Astrocyte of the spinal cord (primary cell): ENCODE measurements around the gene SPATA2.

ENCODE experiments used
- DNase-seq: peaks from one replicate; pipeline ENCODE4 v3.0.0; 2011; ENCODE audit warnings: low read depth, low spot score
- H3K4me3 ChIP-seq: 2 replicates; pipeline ENCODE4 v1.5.1; 2011; ENCODE audit warnings: low read depth, mild to moderate bottlenecking, low read length, moderate library complexity
- CTCF ChIP-seq: IDR thresholded peaks from 2 replicates; pipeline ENCODE4 v1.5.1; 2012; ENCODE audit warnings: low read depth, mild to moderate bottlenecking, low read length, inconsistent platforms
- in situ Hi-C: cut with HindIII; loops from 2 replicates; pipeline ENCODE4 v1.10.0; 2017; ENCODE audit warnings: low sequenced_read_pairs

SPATA2 gene

DNA sequence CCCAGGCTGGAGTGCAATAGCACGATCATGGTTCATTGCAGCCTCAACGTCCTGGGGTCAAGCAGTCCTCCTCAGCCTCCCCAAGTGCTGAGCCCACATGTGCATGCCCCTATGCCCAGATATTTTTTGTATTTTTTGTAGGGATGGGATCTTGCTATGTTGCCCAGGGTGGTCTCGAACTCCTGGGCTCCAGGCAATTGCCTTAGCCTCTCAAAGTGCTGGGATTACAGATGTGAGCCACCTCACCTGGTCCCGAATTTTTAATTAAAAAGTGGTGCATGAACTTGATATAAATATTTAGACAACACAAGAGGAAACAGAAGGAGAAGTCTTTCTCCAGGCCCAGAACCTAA is 13.8 kb upstream of the SPATA2 start:
- H3K4me3 ChIP-seq, result no peak overlapping the region
- DNase-seq, result no peak
- in situ Hi-C loops, result no loop called here
- TF ChIP-seq CTCF, result no peak

DNA sequence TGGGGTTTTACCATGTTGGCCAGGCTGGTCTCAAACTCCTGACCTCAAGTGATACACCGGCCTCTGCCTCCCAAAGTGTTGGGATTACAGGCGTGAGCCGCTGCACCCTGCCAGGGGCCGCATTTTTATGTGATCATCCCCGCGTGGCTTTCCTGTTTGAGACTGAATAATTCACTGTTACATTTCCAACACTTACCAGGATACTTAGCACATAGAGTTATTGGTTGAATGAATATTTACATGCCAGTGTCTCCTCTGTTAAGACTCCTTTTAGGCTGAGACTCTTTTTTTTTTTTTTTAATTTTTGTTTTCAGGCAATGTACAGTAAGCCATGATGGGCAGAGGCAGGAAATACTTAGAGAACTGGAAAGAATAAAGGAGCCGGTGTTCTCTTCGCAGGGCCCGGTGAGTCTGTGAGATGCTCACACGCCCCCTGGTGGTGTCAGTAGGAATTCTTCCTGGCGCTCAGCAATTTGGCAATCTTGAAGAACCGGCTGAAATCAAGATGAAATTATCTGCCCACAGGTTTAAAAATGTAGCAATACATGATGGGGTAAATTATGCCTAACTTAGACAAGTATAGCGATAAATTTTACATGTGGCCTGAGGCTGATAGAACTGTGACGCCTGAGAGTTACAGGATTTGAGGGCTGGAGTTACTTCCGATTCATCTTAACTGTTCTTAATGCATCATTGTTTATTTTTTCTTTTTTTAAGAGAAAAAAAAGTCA is 13.2 kb upstream of the SPATA2 start:
- no peak overlapping the region for H3K4me3 ChIP-seq
- in situ Hi-C loops, result no loop called here
- TF ChIP-seq CTCF, result peak; percentile 93
- DNase-seq, result peak; percentile 90

GRCh38 chr20:49925901-49926454 is 10.6 kb upstream of the SPATA2 start:
- in situ Hi-C loops, result no loop called here
- H3K4me3 ChIP-seq, result no peak overlapping the region
- DNase-seq, result no peak
- TF ChIP-seq CTCF, result no peak

DNA sequence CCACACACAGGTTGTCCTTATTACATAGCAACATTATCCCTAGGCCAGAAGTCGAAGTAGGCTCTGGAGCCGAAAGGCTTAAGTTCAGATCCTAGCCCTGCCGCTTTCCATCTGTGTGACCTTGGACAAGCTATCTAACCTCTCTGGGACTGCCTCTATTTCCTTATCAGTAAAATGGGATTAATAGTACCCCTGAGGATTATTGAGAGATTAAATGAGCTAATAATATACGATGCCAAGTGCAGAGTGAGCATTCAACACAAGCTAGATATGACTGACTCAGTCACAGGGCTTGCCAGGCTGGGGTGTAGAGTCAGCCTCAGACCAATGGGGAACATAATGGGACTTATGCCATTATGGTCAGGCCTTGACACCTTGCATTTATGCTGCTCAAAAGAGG is 8.9 kb upstream of the SPATA2 start:
- DNase-seq, result no peak
- in situ Hi-C loops, result no loop called here
- H3K4me3 ChIP-seq, result no peak overlapping the region
- TF ChIP-seq CTCF, result no peak

DNA sequence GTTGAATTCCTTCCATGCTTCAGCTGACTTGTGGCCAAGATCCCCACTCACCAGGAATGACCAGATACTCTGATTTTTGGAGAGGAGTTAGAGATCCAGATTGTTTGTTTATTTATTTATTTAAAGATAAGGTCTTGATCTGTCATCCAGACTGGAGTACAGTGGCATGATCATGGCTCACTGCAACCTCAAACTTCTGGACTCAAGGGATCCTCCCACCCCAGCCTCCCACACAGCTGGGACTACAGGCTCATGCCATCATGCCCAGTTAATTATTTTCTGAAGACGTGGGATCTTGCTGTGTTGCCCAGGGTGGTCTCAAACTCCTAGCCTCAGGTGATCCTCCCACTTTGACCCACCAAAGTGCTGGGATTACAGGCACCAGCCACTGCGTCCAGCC is 4.1 kb upstream of the SPATA2 start:
- in situ Hi-C loops, result no loop called here
- no peak overlapping the region for H3K4me3 ChIP-seq
- no peak for DNase-seq

GRCh38 chr20:49919009-49919408 is 3.7 kb upstream of the SPATA2 start:
- no peak for TF ChIP-seq CTCF
- DNase-seq, result no peak
- no peak overlapping the region for H3K4me3 ChIP-seq
- in situ Hi-C loops, result no loop called here

More for the DNA sequence above, 4.1 kb upstream of the SPATA2 start:
- TF ChIP-seq CTCF, result no peak
